Muscle of arm (tissue), 12 donors: ENCODE measurements around the gene TRMT6. TPM values are rescaled to one million over a fixed set of nuclear protein-coding genes. Genes with fewer than 3 reads are reported as not detected.

Experiments
- DNase-seq: peaks from one replicate; pipeline ENCODE4 v3.0.0-alpha.2; 2013
- polyA plus RNA-seq, 12 donors: library from polyadenylated mRNA; unstranded; fragments of 120-200 nt; gene quantifications; one replicate each; pipeline ENCODE4 v1.2.1, GENCODE V29; 2013; ENCODE audit not compliant: insufficient read length in 12 of 12

TRMT6 gene
- polyA plus RNA-seq, 12 donors: 9.0 to 16.8 (median 12.0) TPM; not detected in 1

DNA sequence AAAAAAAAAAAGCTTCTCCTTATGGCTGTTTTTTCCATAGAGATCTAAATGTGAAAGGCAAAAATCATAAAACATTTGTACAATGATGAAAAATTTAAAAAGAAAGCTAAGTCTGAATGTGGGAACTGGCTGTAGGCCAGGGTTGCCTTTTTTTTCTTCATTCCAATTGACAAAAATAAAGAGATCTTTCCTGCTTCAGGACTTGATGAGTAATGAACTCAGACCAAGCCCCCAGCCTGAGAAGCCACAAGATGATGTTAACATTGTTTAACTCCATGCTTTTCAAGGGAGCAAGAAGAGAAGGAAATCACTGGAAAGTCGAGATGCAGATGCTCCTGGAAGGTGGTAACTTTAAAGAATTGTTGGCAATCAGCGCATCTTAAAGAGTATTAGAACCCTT, 41.4 kb downstream of the TRMT6 start:
- no peak for DNase-seq

DNA sequence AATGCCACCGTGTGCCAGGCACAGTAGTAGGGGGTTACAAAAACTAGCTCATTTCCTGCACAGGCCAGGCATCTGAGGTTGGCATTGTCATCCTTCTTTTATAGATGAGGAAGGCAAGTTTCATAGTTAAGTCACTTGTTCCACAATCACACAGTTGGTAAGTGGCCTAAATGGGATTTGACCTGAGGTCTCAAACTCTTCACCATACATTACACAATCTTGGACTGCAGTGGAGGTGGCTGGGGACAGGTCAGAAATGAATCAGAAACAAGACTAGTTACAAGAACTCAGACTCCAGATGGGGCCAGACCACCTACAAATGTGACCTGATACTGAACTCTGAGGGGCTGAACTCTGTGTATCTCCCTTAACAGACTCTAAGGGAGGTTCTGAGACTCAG, 49.4 kb downstream of the TRMT6 start:
- no peak for DNase-seq

DNA sequence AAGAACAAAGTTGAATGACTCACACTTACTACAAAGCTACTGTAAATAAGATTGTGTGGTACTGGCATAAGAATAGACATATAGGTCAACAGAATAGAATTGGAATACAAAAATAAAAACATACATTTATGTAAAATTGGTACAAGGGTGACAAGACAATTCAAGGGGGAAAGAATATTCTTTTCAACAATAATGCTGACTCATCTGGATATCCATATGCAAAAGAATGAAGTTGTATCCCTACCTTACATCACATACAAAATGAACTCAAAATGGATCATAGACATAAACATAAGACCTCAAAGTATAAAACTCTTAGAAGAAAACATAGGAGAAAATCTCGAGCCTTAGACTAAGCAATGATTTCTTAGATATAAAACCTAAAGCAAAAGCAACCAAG, 50.9 kb downstream of the TRMT6 start:
- no peak for DNase-seq

DNA sequence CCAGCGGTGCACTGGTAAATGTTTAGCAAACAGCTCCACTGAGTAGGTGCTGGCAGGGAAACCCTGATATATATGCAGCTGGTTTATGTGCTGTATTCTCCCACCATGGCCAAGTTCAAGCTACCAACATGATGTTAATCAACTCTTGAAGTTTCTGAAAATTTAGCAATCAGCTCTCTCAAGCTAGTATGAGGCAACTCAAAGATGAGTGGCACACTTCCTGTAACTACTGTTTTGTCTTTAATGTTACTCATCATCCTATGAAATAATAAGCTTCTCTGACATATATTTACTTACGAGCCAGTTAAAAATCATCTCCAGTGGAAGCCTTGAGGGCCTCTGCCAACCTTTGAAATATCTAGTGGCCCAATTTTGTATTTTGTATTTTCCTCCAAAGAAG, 54.7 kb downstream of the TRMT6 start:
- DNase-seq: no peak

GRCh38 chr20:5893621-5894020, 56.7 kb downstream of the TRMT6 start:
- DNase-seq: no peak

- no peak for DNase-seq
These were observed 57.3 kb downstream of the TRMT6 start for GRCh38 chr20:5893052-5893451.

DNA sequence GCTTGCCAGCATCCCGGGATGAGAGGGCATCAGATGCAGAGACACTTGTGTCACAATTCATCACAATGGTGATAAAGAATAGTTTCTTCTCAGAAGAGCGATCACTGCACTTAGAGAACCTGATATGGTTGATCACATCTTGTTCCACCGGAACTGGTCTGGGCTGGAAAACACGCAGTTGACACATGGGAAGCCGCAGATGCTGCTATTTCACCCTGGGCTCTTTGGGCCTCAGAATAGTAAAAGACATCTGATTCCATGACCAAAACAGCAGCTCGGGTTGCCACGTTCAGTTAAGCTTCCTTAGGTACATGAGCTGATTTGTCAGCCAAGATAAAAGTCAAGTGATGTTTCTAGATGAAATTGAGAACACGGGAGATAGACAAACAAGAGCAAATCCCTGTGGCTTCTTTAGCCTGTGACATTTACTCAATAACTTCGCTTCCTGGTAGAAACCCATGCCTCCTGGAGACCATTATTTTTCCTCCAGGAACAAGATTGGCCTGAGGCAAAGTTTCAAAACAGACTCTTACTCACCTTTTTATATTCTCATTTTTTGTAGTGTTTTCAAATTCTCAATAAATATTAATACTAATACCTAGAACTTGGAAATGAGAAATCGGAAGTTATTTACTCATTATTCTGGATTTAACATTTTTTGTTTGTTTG, 59.4 kb downstream of the TRMT6 start:
- DNase-seq: no peak

- no peak for DNase-seq
These were observed 62.3 kb downstream of the TRMT6 start for GRCh38 chr20:5888041-5888440.

DNA sequence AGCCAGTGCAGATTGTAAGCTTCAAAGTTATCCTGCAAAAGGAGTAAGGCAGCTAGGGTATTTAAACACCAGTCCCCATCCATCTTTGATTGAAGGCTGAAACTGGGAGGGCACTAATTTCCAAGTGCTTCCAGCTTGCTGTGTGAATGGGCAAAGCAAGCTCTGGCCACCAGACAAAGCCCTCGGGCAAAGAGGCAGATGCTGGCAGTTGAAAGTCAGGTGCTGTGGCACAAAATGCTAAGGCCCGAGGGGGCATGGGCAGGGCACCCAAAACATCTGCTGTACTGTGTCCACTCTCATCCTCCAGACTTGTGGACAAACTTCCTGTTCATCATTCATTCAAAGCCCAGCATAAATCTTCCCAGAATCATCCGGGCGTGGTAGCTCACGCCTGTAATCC, 62.9 kb downstream of the TRMT6 start:
- DNase-seq: no peak

Other genes starting within 250 kb of the TRMT6 start
- 10 to 100 TPM in 1 of 12 donors, 1 to 10 TPM in 10, not detected in 1; 3.2 to 21.2 (median 7.0) TPM for gene SHLD1, start 200.1 kb downstream of the TRMT6 start, polyA plus RNA-seq
- 1 to 10 TPM in 1 of 12 donors, under 1 TPM in 9, not detected in 2; 0.12 to 10.0 (median 0.30) TPM for gene CHGB, start 39.0 kb downstream of the TRMT6 start, polyA plus RNA-seq
- 10 to 100 TPM in 6 of 12 donors, 1 to 10 TPM in 5, not detected in 1; 6.2 to 14.0 (median 10.0) TPM for gene MCM8, start 119 bp upstream of the TRMT6 start, polyA plus RNA-seq
- gene CRLS1, start 55.6 kb upstream of the TRMT6 start, polyA plus RNA-seq: 10 to 100 TPM in 11 of 12 donors, not detected in 1; 19.1 to 82.5 (median 65.7) TPM
- gene LRRN4, start 103.5 kb upstream of the TRMT6 start, polyA plus RNA-seq: under 1 TPM in 10 of 12 donors, not detected in 2; 0.08 to 0.28 (median 0.20) TPM
- gene FERMT1, start 172.5 kb upstream of the TRMT6 start, polyA plus RNA-seq: 10 to 100 TPM in 1 of 12 donors, 1 to 10 TPM in 3, under 1 TPM in 7, not detected in 1; 0.21 to 12.5 (median 0.53) TPM